Motor neuron (in vitro differentiated cells): ENCODE data around the gene TIAL1. TPM values are rescaled to one million over a fixed set of nuclear protein-coding genes. Genes with fewer than 3 reads are reported as not detected.

Experiments used
- ATAC-seq, 8 experiments: fragments of 200-7000 bp; cut with Tn5 transposase; replicated peaks in 6 of 8; 2 replicates each; pipeline ENCODE4 v1.8.0; 2021; ENCODE audit warnings: mild to moderate bottlenecking in 8 of 8, moderate library complexity in 8 of 8
- H3K27ac ChIP-seq, 2 donors: fragments of 250-450 bp; sonication (Bioruptor Pico); 2 replicates each; pipeline ENCODE4 v1.9.0; 2021; ENCODE audit warnings: antibody characterized with exemption in 2 of 2, mild to moderate bottlenecking in 2 of 2, moderate library complexity in 1 of 2
- H3K4me1 ChIP-seq, 2 donors: fragments of 250-450 bp; sonication (Bioruptor Pico); replicated peaks in 1 of 2; 2 replicates each; pipeline ENCODE4 v1.6.1; 2021; ENCODE audit warnings: antibody characterized with exemption in 2 of 2, mild to moderate bottlenecking in 2 of 2, moderate library complexity in 1 of 2
- H3K4me3 ChIP-seq, 5 donors: fragments of 250-450 bp; sonication (Bioruptor Pico); 2 replicates each; pipeline ENCODE4 v1.9.0; 2021; ENCODE audit warnings: antibody characterized with exemption in 5 of 5, mild to moderate bottlenecking in 5 of 5, moderate library complexity in 4 of 5
- WGBS, 10 experiments: fragments of 450-650 bp; shearing (Covaris generic); methylation state at CpG; one replicate each; pipeline ENCODE4 v1.0.0; 2022; 5-methylcytosine and 5-hydroxymethylcytosine counted together
- in situ Hi-C, 9 experiments: fragments of 400-800 bp; cut with MboI; loops; one replicate each; pipeline ENCODE4 v1.15.0; 2021; ENCODE audit warnings: low sequenced_read_pairs in 9 of 9, low pct_unique_long_range_greater_than_20kb in 2 of 9; ENCODE audit not compliant: unreplicated experiment in 9 of 9
- total RNA-seq, 8 experiments: library from RNA; unstranded; fragments of 300-600 nt; gene quantifications; 2 replicates each; pipeline versions ENCODE4 v1.2.3 to v1.2.4, GENCODE V29; 2022

TIAL1 gene
- total RNA-seq: 100 to 1,000 TPM in 2 of 8 experiments, 10 to 100 TPM in 6; 26.3 to 119 (median 44.0) TPM

DNA sequence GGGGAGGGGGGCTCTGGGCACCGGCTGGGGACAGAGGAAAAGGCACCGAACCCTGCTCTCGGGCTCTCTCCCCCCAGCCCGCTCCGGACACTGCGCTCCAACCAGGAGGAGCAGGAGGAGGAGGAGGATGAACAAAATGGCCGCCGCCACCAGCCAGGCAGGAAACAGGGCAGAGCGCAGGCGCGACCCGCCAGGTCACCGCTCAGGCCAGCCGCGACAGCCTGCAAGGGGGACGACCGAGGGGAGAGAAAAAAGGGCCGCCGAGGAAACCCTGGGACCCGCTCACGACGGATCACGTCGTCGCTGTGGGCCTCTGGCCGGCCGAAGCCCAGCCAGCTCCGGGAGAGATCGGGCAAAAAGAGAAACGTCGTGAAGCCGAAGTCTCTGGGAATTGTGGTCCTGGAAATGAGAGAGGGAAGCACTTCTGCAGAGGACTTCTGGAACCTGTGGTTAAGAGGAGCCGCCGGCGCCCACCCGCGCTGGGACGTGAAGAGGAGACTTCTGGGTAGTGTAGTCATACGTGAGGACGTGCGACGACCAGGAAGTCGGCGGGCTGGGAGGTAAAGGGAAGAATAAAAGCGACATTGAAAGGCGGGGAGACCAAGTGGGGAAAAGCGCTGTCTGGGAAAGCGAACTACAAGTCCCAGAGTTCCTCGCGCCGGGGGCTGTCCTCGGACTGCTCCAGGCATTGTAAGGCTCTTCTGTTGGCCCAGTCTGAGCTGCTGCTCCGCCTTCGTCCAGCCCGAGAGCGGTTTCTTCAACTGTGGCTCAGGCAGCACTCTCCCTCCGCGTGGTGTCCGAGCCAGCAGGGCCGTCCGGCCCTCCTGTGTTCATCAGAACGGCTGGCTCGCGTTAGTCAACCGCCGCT is at the start of gene TIAL1:
Gene TIAL1 (minus strand): TSS at position 428 of the 868 bp plus-strand sequence. CDS start 499 bp downstream, outside the sequence.
- Histone ChIP-seq H3K4me3 (peak within 1 kb of the TSS; percentile 64 to 97 (median 81)), H3K4me1 (peaks cover 23 to 32% of the 10 kb centered on the region in 2 donors), H3K27ac (peak within 1 kb of the TSS; percentile 97 to 99)
- in situ Hi-C loops: loop anchor here in 2 of 9 experiments (25.0 kb wide), 1 partner anchor 266 kb away; the partner anchor contains the start of gene MCMBP (in 2 of the 2)
- ATAC-seq: peak; percentile 86 to 92 (median 90)
- 0 to 2% (median 0%) methylated on average over 3 to 25 of the region's 66 CpGs; no CpG with 5 or more reads in 2 of the 10 experiments for WGBS, 10 experiments

GRCh38 chr10:119644994-119645393 is 48.2 kb upstream of the TIAL1 start:
- ATAC-seq: no peak
- Histone ChIP-seq H3K4me3 (no peak overlapping the region), H3K27ac (no peak overlapping the region), H3K4me1 (peaks cover 11 to 13% of the 10 kb centered on the region in 2 donors)
- WGBS, 10 experiments: 63 to 100% (median 83%) methylated on average over 1 to 3 of the region's 3 CpGs; no CpG with 5 or more reads in 1 of the 10 experiments
- in situ Hi-C loops: no loop called here

- peak; percentile 14 to 72 (median 56) for ATAC-seq
- Histone ChIP-seq H3K4me1 (peaks cover 11 to 13% of the 10 kb centered on the region in 2 donors), H3K4me3 (no peak overlapping the region), H3K27ac (peak overlapping the region in 1 of 2 donors; percentile 28)
- 5 to 88% (median 71%) methylated on average over 2 to 14 of the region's 15 CpGs; no CpG with 5 or more reads in 3 of the 10 experiments for WGBS, 10 experiments
- in situ Hi-C loops: no loop called here
Observed at GRCh38 chr10:119644205-119644814, 47.5 kb upstream of the TIAL1 start.

- Histone ChIP-seq H3K4me1 (peaks cover 11 to 13% of the 10 kb centered on the region in 2 donors), H3K4me3 (no peak overlapping the region), H3K27ac (peak overlapping the region; percentile 28 to 61)
- in situ Hi-C loops: no loop called here
- ATAC-seq: peak in 6 of 8 experiments; percentile 27 to 97 (median 95)
- WGBS, 10 experiments: 33 to 91% (median 70%) methylated on average over 1 to 8 of the region's 15 CpGs
Observed at GRCh38 chr10:119643306-119644204, 46.8 kb upstream of the TIAL1 start.

- no peak for ATAC-seq
- Histone ChIP-seq H3K27ac (no peak overlapping the region), H3K4me3 (no peak overlapping the region), H3K4me1 (peaks cover 11 to 13% of the 10 kb centered on the region in 2 donors)
- 80 to 100% (median 89%) methylated on average over 1 to 2 of the region's 2 CpGs; no CpG with 5 or more reads in 5 of the 10 experiments for WGBS, 10 experiments
- in situ Hi-C loops: no loop called here
Observed at GRCh38 chr10:119642556-119643111, 45.9 kb upstream of the TIAL1 start.

GRCh38 chr10:119640875-119641526 is 44.2 kb upstream of the TIAL1 start:
- ATAC-seq: no peak
- in situ Hi-C loops: no loop called here
- 26 to 94% (median 81%) methylated on average over 1 to 8 of the region's 8 CpGs for WGBS, 10 experiments

DNA sequence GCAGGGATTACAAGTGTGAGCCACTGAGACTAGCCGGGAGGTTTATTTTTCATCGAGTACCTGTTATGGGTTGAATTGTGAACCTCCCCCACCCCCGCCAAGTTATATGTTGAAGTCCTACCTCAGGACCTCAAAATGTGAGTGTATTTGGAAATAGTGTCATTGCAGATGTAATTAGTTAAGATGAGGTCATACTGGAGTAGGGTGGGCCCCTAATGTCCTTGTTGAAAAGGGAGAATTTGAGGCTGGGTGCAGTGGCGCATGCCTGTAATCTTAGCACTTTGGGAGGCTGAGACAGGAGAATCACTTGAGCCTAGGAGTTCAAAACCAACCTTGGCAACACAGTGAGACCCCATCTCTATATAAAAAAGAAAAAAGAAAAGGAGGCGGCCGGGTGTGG is 43.6 kb upstream of the TIAL1 start:
- Histone ChIP-seq H3K4me1 (peaks cover 13 to 15% of the 10 kb centered on the region in 2 donors), H3K27ac (no peak overlapping the region), H3K4me3 (no peak overlapping the region)
- in situ Hi-C loops: no loop called here
- ATAC-seq: no peak
- 40 to 100% (median 86%) methylated on average over 1 to 6 of the region's 6 CpGs; no CpG with 5 or more reads in 4 of the 10 experiments for WGBS, 10 experiments

More at GRCh38 chr10:119640875-119641526, 44.2 kb upstream of the TIAL1 start:
- Histone ChIP-seq H3K4me1 (peaks cover 13 to 15% of the 10 kb centered on the region in 2 donors), H3K27ac (no peak overlapping the region), H3K4me3 (no peak overlapping the region)

DNA sequence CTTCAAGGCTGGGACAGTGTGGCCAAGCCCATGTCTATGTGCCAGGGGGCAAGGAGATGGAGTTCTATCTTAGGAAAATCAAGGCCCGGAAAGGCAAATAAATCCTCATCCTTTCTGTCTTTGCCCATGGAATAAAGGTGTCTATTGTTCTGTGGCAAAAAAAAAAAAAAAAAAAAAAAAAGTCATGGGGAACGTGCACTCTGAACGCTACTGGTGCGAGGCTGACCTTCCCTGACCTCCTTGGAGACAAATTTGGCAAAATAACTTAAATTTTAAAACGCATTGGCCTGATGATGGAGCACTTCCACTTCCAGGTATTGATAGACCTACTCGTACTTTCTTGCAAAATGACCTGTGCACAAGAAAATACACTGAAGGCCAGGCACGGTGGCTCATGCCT is 42.2 kb upstream of the TIAL1 start:
- ATAC-seq: no peak
- Histone ChIP-seq H3K27ac (no peak overlapping the region), H3K4me3 (no peak overlapping the region), H3K4me1 (peaks cover 9 to 13% of the 10 kb centered on the region in 2 donors)
- 17 to 98% (median 84%) methylated on average over 1 to 6 of the region's 7 CpGs for WGBS, 10 experiments
- in situ Hi-C loops: no loop called here

- Histone ChIP-seq H3K4me3 (no peak overlapping the region), H3K27ac (peak overlapping the region in 1 of 2 donors; percentile 3), H3K4me1 (peaks cover 0 to 4% of the 10 kb centered on the region in 2 donors)
- no peak for ATAC-seq
- whole genome bisulfite sequencing, 10 experiments: 30 to 67% (median 44%) methylated on average over 1 to 4 of the region's 4 CpGs; no CpG with 5 or more reads in 3 of the 10 experiments
- in situ Hi-C loops: no loop called here
Observed at GRCh38 chr10:119637631-119638030, 40.9 kb upstream of the TIAL1 start.

GRCh38 chr10:119634219-119634544 is 37.4 kb upstream of the TIAL1 start:
- in situ Hi-C loops: no loop called here
- H3K4me1 ChIP-seq: peaks cover 0 to 4% of the 10 kb centered on the region in 2 donors
- WGBS, 10 experiments: 0 to 100% (median 38%) methylated on average over 1 of the region's 1 CpG; no CpG with 5 or more reads in 4 of the 10 experiments
- peak in 7 of 8 experiments; percentile 39 to 100 (median 89) for ATAC-seq
- H3K27ac ChIP-seq: no peak overlapping the region
- H3K4me3 ChIP-seq: no peak overlapping the region

DNA sequence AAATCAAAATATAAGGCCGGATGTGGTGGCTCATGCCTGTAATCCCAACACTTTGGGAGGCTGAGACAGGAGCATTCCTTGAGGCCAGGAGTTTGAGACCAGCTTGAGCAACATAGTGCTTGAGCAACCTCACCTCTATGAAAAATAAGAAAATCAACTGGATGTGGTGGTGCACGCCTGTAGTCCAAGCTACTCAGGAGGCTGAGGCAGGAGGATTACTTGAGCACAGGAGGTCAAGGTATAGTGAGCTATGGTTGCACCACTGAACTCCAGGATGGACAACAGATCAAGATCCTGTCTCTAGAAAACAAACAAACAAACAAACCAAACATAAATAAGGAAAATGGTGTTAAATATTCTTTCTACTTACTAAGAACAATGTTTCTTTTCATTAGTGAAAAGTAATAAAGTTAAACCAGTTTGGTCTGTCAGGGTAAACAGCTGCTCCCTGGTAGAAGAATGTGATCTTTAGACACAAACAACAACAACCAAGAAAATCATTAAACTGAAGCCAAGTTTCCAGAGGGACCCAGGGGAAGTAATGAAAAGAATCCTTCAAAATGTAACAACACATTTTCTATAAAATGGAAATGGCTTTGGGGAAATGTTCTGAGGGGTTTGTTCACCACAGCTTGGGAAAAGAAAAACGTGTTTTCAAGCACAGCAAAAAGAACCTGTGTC is 36.9 kb upstream of the TIAL1 start:
- 38 to 100% (median 61%) methylated on average over 1 to 3 of the region's 3 CpGs; no CpG with 5 or more reads in 3 of the 10 experiments for WGBS, 10 experiments
- H3K4me3 ChIP-seq: no peak overlapping the region
- ATAC-seq: peak in 1 of 8 experiments; percentile 68
- in situ Hi-C loops: no loop called here
- peaks cover 0 to 4% of the 10 kb centered on the region in 2 donors for H3K4me1 ChIP-seq
- no peak overlapping the region for H3K27ac ChIP-seq
